GM18909 (cell line): ENCODE measurements around the gene KCNJ18.
"Not testable (repeated sequence)": the region's sequence is repeated elsewhere in the genome, so short reads cannot be mapped to it uniquely, and the experiment has no call there.

Experiments
- ATAC-seq: cut with Tn5 transposase; IDR thresholded peaks from one replicate; pipeline ENCODE4 v1.9.1; 2021; ENCODE audit warnings: mild to moderate bottlenecking; ENCODE audit not compliant: unreplicated experiment, poor library complexity

KCNJ18 gene

GRCh38 chr17:21691883-21692703 is at the start of gene KCNJ18:
KCNJ18 (plus strand) TSS chr17:21692523; CDS start chr17:21702787, 10,264 bp downstream.
- ATAC-seq: not testable (repeated sequence)

GRCh38 chr17:21648125-21648524 is 44.2 kb upstream of the KCNJ18 start:
- ATAC-seq: not testable (repeated sequence)

- ATAC-seq: not testable (repeated sequence)
Measured at GRCh38 chr17:21650043-21650442, 42.3 kb upstream of the KCNJ18 start.

- not testable (repeated sequence) for ATAC-seq
Measured at GRCh38 chr17:21652049-21652448, 40.3 kb upstream of the KCNJ18 start.

GRCh38 chr17:21653211-21653610 is 39.1 kb upstream of the KCNJ18 start:
- ATAC-seq: not testable (repeated sequence)

- not testable (repeated sequence) for ATAC-seq
Measured at GRCh38 chr17:21656518-21657309, 35.6 kb upstream of the KCNJ18 start.

- not testable (repeated sequence) for ATAC-seq
Measured at GRCh38 chr17:21659635-21660034, 32.7 kb upstream of the KCNJ18 start.

- ATAC-seq: not testable (repeated sequence)
Measured at GRCh38 chr17:21661455-21661854, 30.9 kb upstream of the KCNJ18 start.

- not testable (repeated sequence) for ATAC-seq
Measured at GRCh38 chr17:21663166-21663565, 29.2 kb upstream of the KCNJ18 start.

GRCh38 chr17:21663614-21664474 is 28.5 kb upstream of the KCNJ18 start:
- ATAC-seq: not testable (repeated sequence)

GRCh38 chr17:21665171-21665570 is 27.2 kb upstream of the KCNJ18 start:
- not testable (repeated sequence) for ATAC-seq

GRCh38 chr17:21665935-21666493 is 26.3 kb upstream of the KCNJ18 start:
- ATAC-seq: not testable (repeated sequence)

GRCh38 chr17:21666711-21667412 is 25.5 kb upstream of the KCNJ18 start:
- ATAC-seq: not testable (repeated sequence)

GRCh38 chr17:21667413-21668117 is 24.8 kb upstream of the KCNJ18 start:
- ATAC-seq: not testable (repeated sequence)

- ATAC-seq: not testable (repeated sequence)
Measured at GRCh38 chr17:21668118-21668488, 24.2 kb upstream of the KCNJ18 start.

GRCh38 chr17:21668746-21669508 is 23.4 kb upstream of the KCNJ18 start:
- not testable (repeated sequence) for ATAC-seq

- not testable (repeated sequence) for ATAC-seq
Measured at GRCh38 chr17:21669616-21670360, 22.5 kb upstream of the KCNJ18 start.
